Measurements from ENCODE around the gene AVPI1.
"Not testable (repeated sequence)": the region's sequence is repeated elsewhere in the genome, so short reads cannot be mapped to it uniquely, and the experiment has no call there.

AVPI1 gene

GRCh38 chr10:97682042-97682441 lies 5.0 kb downstream of the AVPI1 start:
- DNase-seq: no peak

GRCh38 chr10:97679594-97679993 lies 7.4 kb downstream of the AVPI1 start:
- no peak for DNase-seq

- DNase-seq: peak; percentile 14 to 26
These were observed 10.1 kb downstream of the AVPI1 start for GRCh38 chr10:97676770-97677581.

- DNase-seq: no peak
These were observed 11.8 kb downstream of the AVPI1 start for GRCh38 chr10:97675222-97675621.

- DNase-seq: no peak
These were observed 13.1 kb downstream of the AVPI1 start for GRCh38 chr10:97673736-97674525.

GRCh38 chr10:97669571-97669970 lies 17.5 kb downstream of the AVPI1 start:
- no peak for DNase-seq

GRCh38 chr10:97667463-97667862 lies 19.6 kb downstream of the AVPI1 start:
- no peak for DNase-seq

GRCh38 chr10:97666992-97667391 lies 20.0 kb downstream of the AVPI1 start:
- no peak for DNase-seq

- DNase-seq: no peak
These were observed 22.7 kb downstream of the AVPI1 start for GRCh38 chr10:97664282-97664850.

GRCh38 chr10:97659589-97659988 lies 27.5 kb downstream of the AVPI1 start:
- DNase-seq: no peak

- DNase-seq: no peak
These were observed 30.3 kb downstream of the AVPI1 start for GRCh38 chr10:97656777-97657176.

GRCh38 chr10:97651773-97652172 lies 35.3 kb downstream of the AVPI1 start:
- DNase-seq: no peak

- no peak for DNase-seq
These were observed 36.3 kb downstream of the AVPI1 start for GRCh38 chr10:97650726-97651125.

- not testable (repeated sequence) for DNase-seq
These were observed 37.7 kb downstream of the AVPI1 start for GRCh38 chr10:97649405-97649750.

- no peak for DNase-seq
These were observed 38.3 kb downstream of the AVPI1 start for GRCh38 chr10:97648562-97649404.

GRCh38 chr10:97647556-97647955 lies 39.5 kb downstream of the AVPI1 start:
- DNase-seq: no peak

- no peak for DNase-seq
These were observed 42.1 kb downstream of the AVPI1 start for GRCh38 chr10:97644936-97645335.

GRCh38 chr10:97643441-97643985 lies 43.5 kb downstream of the AVPI1 start:
- peak in 1 of 2 experiments; percentile 8 for DNase-seq

GRCh38 chr10:97642471-97643159 lies 44.4 kb downstream of the AVPI1 start:
- not testable (repeated sequence) for DNase-seq

- DNase-seq: peak in 1 of 2 experiments; percentile 24
These were observed 45.9 kb downstream of the AVPI1 start for GRCh38 chr10:97640868-97641811.

Measured in NCI-H2081 (cell line).